Tibial nerve (tissue), 4 donors: ENCODE data around the gene KRTAP10-2. TPM values are rescaled to one million over a fixed set of nuclear protein-coding genes. Genes with fewer than 3 reads are reported as not detected.

Source experiments
- DNase-seq, 2 donors: peaks; one replicate each; pipeline ENCODE4 v3.0.0-alpha.2; 2019; ENCODE audit warnings: low spot score in 2 of 2
- H3K27ac ChIP-seq, 4 donors: fragments of 200-600 bp; sonication (generic) in 3 of 4; one replicate each; pipeline ENCODE4 v1.5.1; 2017 to 2019; ENCODE audit warnings: mild to moderate bottlenecking in 1 of 4
- H3K27me3 ChIP-seq, 2 donors: fragments of 200-600 bp; sonication (generic) in 1 of 2; one replicate each; pipeline versions ENCODE4 v1.5.1 to v1.6.0; 2017 to 2019
- H3K36me3 ChIP-seq, 3 donors: fragments of 200-600 bp; sonication (generic); one replicate each; pipeline ENCODE4 v1.5.1; 2018 to 2019
- H3K4me1 ChIP-seq, 4 donors: fragments of 200-600 bp; sonication (generic) in 3 of 4; one replicate each; pipeline ENCODE4 v1.5.1; 2017 to 2019
- H3K4me3 ChIP-seq, 4 donors: fragments of 200-600 bp; sonication (generic) in 3 of 4; one replicate each; pipeline ENCODE4 v1.5.1; 2017 to 2019; ENCODE audit warnings: mild to moderate bottlenecking in 1 of 4, moderate library complexity in 1 of 4
- H3K9me3 ChIP-seq, 4 donors: fragments of 200-600 bp; sonication (generic) in 3 of 4; one replicate each; pipeline ENCODE4 v1.5.1; 2017 to 2019
- CTCF ChIP-seq, 5 experiments: fragments of 200-600 bp in 3 of 5; fragments of 450-650 bp in 2 of 5; sonication (generic) in 3 of 5; IDR thresholded peaks; one replicate each; pipeline ENCODE4 v1.5.1; 2016 to 2019; ENCODE audit warnings: antibody characterized with exemption in 5 of 5, mild to moderate bottlenecking in 3 of 5, moderate library complexity in 2 of 5
- EP300 ChIP-seq, 2 donors: sonication (generic); formaldehyde crosslinking; IDR thresholded peaks; one replicate each; pipeline ENCODE4 v1.6.1; 2017; ENCODE audit warnings: antibody characterized with exemption in 2 of 2, mild to moderate bottlenecking in 1 of 2
- POLR2A ChIP-seq, 2 donors: fragments of 450-650 bp; IDR thresholded peaks; one replicate each; pipeline ENCODE4 v1.6.1; 2017; ENCODE audit warnings: antibody characterized with exemption in 2 of 2, mild to moderate bottlenecking in 2 of 2, moderate library complexity in 2 of 2
- WGBS, 2 donors: methylation state at CpG; one replicate each; pipeline ENCODE4 v1.1.5; 2018; 5-methylcytosine and 5-hydroxymethylcytosine counted together
- total RNA-seq, 4 donors: library from RNA; depleted of rRNA; stranded (reverse); fragments of >200 nt; gene quantifications; one replicate each; pipeline ENCODE4 v1.1.0, GENCODE V29; 2016

KRTAP10-2 gene
- total RNA-seq, 4 donors from 2014 or later, result not detected

- Histone ChIP-seq H3K4me3 (no peak overlapping the region), H3K9me3 (no peaks in the 10 kb centered on the region), H3K36me3 (no peaks in the 10 kb centered on the region), H3K27ac (no peak overlapping the region), H3K27me3 (peaks cover 0 to 25% of the 10 kb centered on the region in 2 donors), H3K4me1 (peaks cover 0 to 9% (median 3%) of the 10 kb centered on the region in 4 donors)
- 77 to 81% methylated on average over 11 of the region's 11 CpGs for WGBS, 2 donors
- no peak for TF ChIP-seq EP300 (IDR thresholded peaks at IDR 0.05)
- TF ChIP-seq CTCF (IDR thresholded peaks at IDR 0.05), result no peak
- no peak for TF ChIP-seq POLR2A (IDR thresholded peaks at IDR 0.05)
- DNase-seq, result no peak
Observed at GRCh38 chr21:44514746-44515358, 36.5 kb downstream of the KRTAP10-2 start.

GRCh38 chr21:44514218-44514520 is 37.1 kb downstream of the KRTAP10-2 start:
- Histone ChIP-seq H3K4me3 (no peak overlapping the region), H3K9me3 (no peaks in the 10 kb centered on the region), H3K27ac (no peak overlapping the region), H3K36me3 (no peaks in the 10 kb centered on the region), H3K27me3 (peaks cover 0 to 32% of the 10 kb centered on the region in 2 donors), H3K4me1 (peaks cover 0 to 9% (median 3%) of the 10 kb centered on the region in 4 donors)
- WGBS, 2 donors, result 84 to 87% methylated on average over 6 of the region's 7 CpGs
- TF ChIP-seq POLR2A (IDR thresholded peaks at IDR 0.05) (no peak), EP300 (IDR thresholded peaks at IDR 0.05) (no peak), CTCF (IDR thresholded peaks at IDR 0.05) (no peak)
- no peak for DNase-seq

- Histone ChIP-seq H3K4me3 (no peak overlapping the region), H3K27me3 (peaks cover 0 to 37% of the 10 kb centered on the region in 2 donors), H3K27ac (no peak overlapping the region), H3K9me3 (no peaks in the 10 kb centered on the region), H3K4me1 (peaks cover 0 to 9% (median 3%) of the 10 kb centered on the region in 4 donors), H3K36me3 (no peaks in the 10 kb centered on the region)
- TF ChIP-seq EP300 (IDR thresholded peaks at IDR 0.05), result no peak
- no peak for TF ChIP-seq CTCF (IDR thresholded peaks at IDR 0.05)
- no peak for TF ChIP-seq POLR2A (IDR thresholded peaks at IDR 0.05)
- WGBS, 2 donors, result 77 to 79% methylated on average over 10 to 14 of the region's 15 CpGs
- no peak for DNase-seq
Observed at GRCh38 chr21:44513389-44514217, 37.7 kb downstream of the KRTAP10-2 start.

- no peak for DNase-seq
- Histone ChIP-seq H3K27ac (no peak overlapping the region), H3K9me3 (no peaks in the 10 kb centered on the region), H3K27me3 (peaks cover 0 to 37% of the 10 kb centered on the region in 2 donors), H3K36me3 (no peaks in the 10 kb centered on the region), H3K4me3 (no peak overlapping the region), H3K4me1 (peaks cover 0 to 9% (median 3%) of the 10 kb centered on the region in 4 donors)
- TF ChIP-seq CTCF (IDR thresholded peaks at IDR 0.05) (no peak), POLR2A (IDR thresholded peaks at IDR 0.05) (no peak), EP300 (IDR thresholded peaks at IDR 0.05) (no peak)
- WGBS, 2 donors, result 76% methylated on average over 20 to 21 of the region's 21 CpGs
Observed at GRCh38 chr21:44512496-44513388, 38.6 kb downstream of the KRTAP10-2 start.
